WTC11 (cell line): ENCODE measurements around the gene AATK. TPM values are rescaled to one million over a fixed set of nuclear protein-coding genes. Genes with fewer than 3 reads are reported as not detected.

ENCODE experiments used
- ATAC-seq: fragments of 200-7000 bp; cut with Tn5 transposase; 2 replicates; pipeline ENCODE4 v1.10.0; 2021; ENCODE audit warnings: mild to moderate bottlenecking, moderate library complexity
- CTCF ChIA-PET: fragments of 300-600 bp; sonication (Branson Sonifier 250); formaldehyde crosslinking; loops from one replicate; lab custom pipeline; 2021; ENCODE audit warnings: antibody characterized with exemption; lab: Charles Lee
- POLR2A ChIA-PET: fragments of 350-600 bp; sonication (Branson Sonifier 250); formaldehyde crosslinking; loops from one replicate; lab custom pipeline; 2021; ENCODE audit warnings: antibody characterized with exemption; lab: Charles Lee
- DNase-seq: peaks from one replicate; pipeline ENCODE4 v3.0.0; 2021; ENCODE audit warnings: low spot score
- H3K27ac Mint-ChIP-seq: 2 replicates; pipeline ENCODE4 v1.8.0; 2021; ENCODE audit warnings: mixed read lengths
- H3K27me3 Mint-ChIP-seq: 2 replicates; pipeline ENCODE4 v1.8.0; 2021; ENCODE audit warnings: low read depth, mild to moderate bottlenecking, moderate library complexity, mixed read lengths
- H3K36me3 Mint-ChIP-seq: 2 replicates; pipeline ENCODE4 v1.8.0; 2021; ENCODE audit warnings: mixed read lengths
- H3K4me1 Mint-ChIP-seq: 2 replicates; pipeline ENCODE4 v1.8.0; 2022; ENCODE audit warnings: mixed read lengths
- H3K4me3 Mint-ChIP-seq: 2 replicates; pipeline ENCODE4 v1.8.0; 2021; ENCODE audit warnings: mild to moderate bottlenecking, moderate library complexity, mixed read lengths
- H3K9me3 Mint-ChIP-seq: 2 replicates; pipeline ENCODE4 v1.8.0; 2021; ENCODE audit warnings: mixed read lengths
- CBFB ChIP-seq: sonication (generic); formaldehyde crosslinking; IDR thresholded peaks from 2 replicates; pipeline ENCODE4 v1.8.1; 2022; ENCODE audit warnings: mild to moderate bottlenecking, low read depth, missing genetic modification reagents
- ESRRA ChIP-seq: sonication (generic); formaldehyde crosslinking; IDR thresholded peaks from 2 replicates; pipeline ENCODE4 v1.8.1; 2022; ENCODE audit warnings: mild to moderate bottlenecking, missing genetic modification reagents, borderline replicate concordance
- IRF2 ChIP-seq: sonication (generic); formaldehyde crosslinking; IDR thresholded peaks from 2 replicates; pipeline ENCODE4 v1.8.0; 2022; ENCODE audit warnings: low read depth, missing genetic modification reagents, borderline replicate concordance
- NFE2L1 ChIP-seq: sonication (generic); formaldehyde crosslinking; IDR thresholded peaks from 2 replicates; pipeline ENCODE4 v1.8.1; 2023; ENCODE audit warnings: missing genetic modification reagents
- NR3C1 ChIP-seq: sonication (generic); formaldehyde crosslinking; conservative IDR thresholded peaks from 2 replicates; pipeline ENCODE4 v1.8.1; 2023; ENCODE audit warnings: low read depth, mild to moderate bottlenecking, missing genetic modification reagents
- RORB ChIP-seq: fragments of 250-450 bp; sonication (Bioruptor Pico); IDR thresholded peaks from 2 replicates; pipeline ENCODE4 v1.9.0; 2021; ENCODE audit warnings: mild to moderate bottlenecking
- SP1 ChIP-seq: sonication (generic); formaldehyde crosslinking; conservative IDR thresholded peaks from 2 replicates; pipeline ENCODE4 v1.8.1; 2022; ENCODE audit warnings: missing genetic modification reagents
- TCF7 ChIP-seq: sonication (generic); formaldehyde crosslinking; IDR thresholded peaks from 2 replicates; pipeline ENCODE4 v1.8.0; 2022; ENCODE audit warnings: mild to moderate bottlenecking, low read depth, missing genetic modification reagents, moderate library complexity
- ZNF219 ChIP-seq: sonication (generic); formaldehyde crosslinking; IDR thresholded peaks from 2 replicates; pipeline ENCODE4 v1.8.0; 2023; ENCODE audit warnings: missing genetic modification reagents, mild to moderate bottlenecking, borderline replicate concordance
- ZNF232 ChIP-seq: sonication (generic); formaldehyde crosslinking; IDR thresholded peaks from 2 replicates; pipeline ENCODE4 v1.8.0; 2022; ENCODE audit warnings: mild to moderate bottlenecking, missing genetic modification reagents
- ZNF671 ChIP-seq: fragments of 250-450 bp; sonication (Bioruptor Pico); IDR thresholded peaks from 2 replicates; pipeline ENCODE4 v1.8.0; 2021; ENCODE audit warnings: mild to moderate bottlenecking
- total RNA-seq: library from RNA; stranded (reverse); gene quantifications from 3 replicates; pipeline ENCODE4 v1.2.3, GENCODE V29; 2021
- TF ChIP-seq, protein P1 (sequence below): sonication (generic); formaldehyde crosslinking; IDR thresholded peaks from 2 replicates; pipeline ENCODE4 v1.8.1; 2023; ENCODE audit warnings: mild to moderate bottlenecking, missing genetic modification reagents, moderate library complexity
- TF ChIP-seq, protein P2 (sequence below): sonication (generic); formaldehyde crosslinking; IDR thresholded peaks from 2 replicates; pipeline ENCODE4 v1.8.0; 2023; ENCODE audit warnings: missing genetic modification reagents
- TF ChIP-seq, protein P3 (sequence below): sonication (generic); formaldehyde crosslinking; IDR thresholded peaks from 2 replicates; pipeline ENCODE4 v1.8.1; 2023; ENCODE audit warnings: mild to moderate bottlenecking, moderate library complexity, missing genetic modification reagents
- TF ChIP-seq, protein P4 (sequence below): fragments of 250-450 bp; sonication (Bioruptor Pico); IDR thresholded peaks from 2 replicates; pipeline ENCODE4 v1.8.0; 2021; ENCODE audit warnings: mild to moderate bottlenecking
- TF ChIP-seq, protein P5 (sequence below): fragments of 200-600 bp; IDR thresholded peaks from 2 replicates; pipeline ENCODE4 v1.8.0; 2022; ENCODE audit warnings: antibody characterized with exemption
- TF ChIP-seq, protein P6 (sequence below): sonication (generic); formaldehyde crosslinking; IDR thresholded peaks from 2 replicates; pipeline ENCODE4 v1.8.0; 2022; ENCODE audit warnings: mild to moderate bottlenecking, missing genetic modification reagents

AATK gene
- total RNA-seq, 1 experiment from 2014 or later = 2.9 TPM

DNA sequence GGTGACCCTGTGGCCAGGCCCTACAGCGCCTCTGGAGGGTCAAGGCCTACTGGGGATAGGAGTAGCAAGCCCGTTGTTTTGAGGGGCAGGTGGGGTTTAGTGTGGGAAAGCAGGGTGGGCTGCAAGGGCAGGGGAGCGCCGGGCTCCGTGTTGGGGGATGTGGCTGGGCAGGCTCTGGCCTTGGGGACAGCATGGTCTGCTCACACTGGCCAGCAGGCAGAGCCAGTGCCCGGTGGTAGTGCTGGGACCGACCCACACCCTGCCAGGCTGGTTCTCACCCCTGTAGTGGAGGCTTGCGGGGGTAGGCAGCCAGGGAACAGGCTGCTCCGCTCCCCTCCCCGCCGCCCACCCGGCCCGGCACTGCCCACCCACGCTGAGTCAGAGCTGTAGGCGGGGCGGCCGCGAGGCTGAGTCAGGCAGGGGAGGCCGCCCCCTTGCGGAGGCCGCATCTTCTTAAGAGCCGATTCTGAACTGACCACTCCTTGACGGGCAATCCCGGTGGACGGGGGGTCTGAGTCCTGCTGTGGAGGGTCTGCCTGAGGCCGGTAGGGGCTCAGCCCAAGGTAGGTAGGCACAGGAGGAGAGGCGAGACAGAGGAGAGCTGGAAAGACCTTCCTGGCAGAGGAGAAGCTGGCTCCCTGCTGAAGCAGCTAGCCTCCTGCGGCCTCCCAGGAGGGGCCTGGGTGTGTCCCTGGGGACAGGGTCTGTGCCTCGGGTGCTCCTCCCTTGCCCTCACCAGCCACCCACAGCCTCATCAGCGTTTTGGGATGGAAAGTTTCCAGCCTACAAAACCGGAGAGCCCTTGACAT, 68.7 kb downstream of the AATK start:
- Mint-ChIP-seq H3K27me3 (no peaks in the 10 kb centered on the region), H3K4me3 (no peak overlapping the region), H3K4me1 (peaks cover 18% of the 10 kb centered on the region), H3K36me3 (no peaks in the 10 kb centered on the region), H3K27ac (no peak overlapping the region), H3K9me3 (no peaks in the 10 kb centered on the region)
- ATAC-seq = peak; percentile 6; the same call in 1 of the 2 replicates
- CTCF ChIA-PET = interaction anchor here (0.6 to 4.5 kb wide), 34 partner anchors 9 to 1029 kb away, joined by 3 to 32 read pairs (median 4); partner anchors contain the start of genes BAIAP2, CEP131, NDUFAF8 and TEPSIN
- POLR2A ChIA-PET = interaction anchor here (0.5 to 0.6 kb wide), 2 partner anchors 310 to 388 kb away, joined by 3 read pairs; no protein-coding TSS in a partner anchor
- DNase-seq = peak; percentile 67
- TF ChIP-seq, protein P1, sequence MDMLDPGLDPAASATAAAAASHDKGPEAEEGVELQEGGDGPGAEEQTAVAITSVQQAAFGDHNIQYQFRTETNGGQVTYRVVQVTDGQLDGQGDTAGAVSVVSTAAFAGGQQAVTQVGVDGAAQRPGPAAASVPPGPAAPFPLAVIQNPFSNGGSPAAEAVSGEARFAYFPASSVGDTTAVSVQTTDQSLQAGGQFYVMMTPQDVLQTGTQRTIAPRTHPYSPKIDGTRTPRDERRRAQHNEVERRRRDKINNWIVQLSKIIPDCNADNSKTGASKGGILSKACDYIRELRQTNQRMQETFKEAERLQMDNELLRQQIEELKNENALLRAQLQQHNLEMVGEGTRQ (CRISPR knock-in tag) = no peak
- TF ChIP-seq, protein P2, sequence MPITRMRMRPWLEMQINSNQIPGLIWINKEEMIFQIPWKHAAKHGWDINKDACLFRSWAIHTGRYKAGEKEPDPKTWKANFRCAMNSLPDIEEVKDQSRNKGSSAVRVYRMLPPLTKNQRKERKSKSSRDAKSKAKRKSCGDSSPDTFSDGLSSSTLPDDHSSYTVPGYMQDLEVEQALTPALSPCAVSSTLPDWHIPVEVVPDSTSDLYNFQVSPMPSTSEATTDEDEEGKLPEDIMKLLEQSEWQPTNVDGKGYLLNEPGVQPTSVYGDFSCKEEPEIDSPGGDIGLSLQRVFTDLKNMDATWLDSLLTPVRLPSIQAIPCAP (CRISPR knock-in tag) = no peak
- TF ChIP-seq NR3C1 (CRISPR knock-in tag) (no peak), TCF7 (no peak), RORB (CRISPR knock-in tag) (no peak), SP1 (CRISPR knock-in tag) (0 out of 2 replicates have a peak, but pooled peaks have one; percentile 40), NFE2L1 (CRISPR knock-in tag) (0 out of 2 replicates have a peak, but pooled peaks have one; percentile 19), ZNF232 (CRISPR knock-in tag) (no peak), IRF2 (CRISPR knock-in tag) (no peak)
- TF ChIP-seq, protein P3, sequence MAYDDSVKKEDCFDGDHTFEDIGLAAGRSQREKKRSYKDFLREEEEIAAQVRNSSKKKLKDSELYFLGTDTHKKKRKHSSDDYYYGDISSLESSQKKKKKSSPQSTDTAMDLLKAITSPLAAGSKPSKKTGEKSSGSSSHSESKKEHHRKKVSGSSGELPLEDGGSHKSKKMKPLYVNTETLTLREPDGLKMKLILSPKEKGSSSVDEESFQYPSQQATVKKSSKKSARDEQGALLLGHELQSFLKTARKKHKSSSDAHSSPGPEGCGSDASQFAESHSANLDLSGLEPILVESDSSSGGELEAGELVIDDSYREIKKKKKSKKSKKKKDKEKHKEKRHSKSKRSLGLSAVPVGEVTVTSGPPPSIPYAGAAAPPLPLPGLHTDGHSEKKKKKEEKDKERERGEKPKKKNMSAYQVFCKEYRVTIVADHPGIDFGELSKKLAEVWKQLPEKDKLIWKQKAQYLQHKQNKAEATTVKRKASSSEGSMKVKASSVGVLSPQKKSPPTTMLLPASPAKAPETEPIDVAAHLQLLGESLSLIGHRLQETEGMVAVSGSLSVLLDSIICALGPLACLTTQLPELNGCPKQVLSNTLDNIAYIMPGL = no peak
- TF ChIP-seq, protein P4, sequence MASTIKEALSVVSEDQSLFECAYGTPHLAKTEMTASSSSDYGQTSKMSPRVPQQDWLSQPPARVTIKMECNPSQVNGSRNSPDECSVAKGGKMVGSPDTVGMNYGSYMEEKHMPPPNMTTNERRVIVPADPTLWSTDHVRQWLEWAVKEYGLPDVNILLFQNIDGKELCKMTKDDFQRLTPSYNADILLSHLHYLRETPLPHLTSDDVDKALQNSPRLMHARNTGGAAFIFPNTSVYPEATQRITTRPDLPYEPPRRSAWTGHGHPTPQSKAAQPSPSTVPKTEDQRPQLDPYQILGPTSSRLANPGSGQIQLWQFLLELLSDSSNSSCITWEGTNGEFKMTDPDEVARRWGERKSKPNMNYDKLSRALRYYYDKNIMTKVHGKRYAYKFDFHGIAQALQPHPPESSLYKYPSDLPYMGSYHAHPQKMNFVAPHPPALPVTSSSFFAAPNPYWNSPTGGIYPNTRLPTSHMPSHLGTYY (CRISPR knock-in tag) = no peak
- TF ChIP-seq, protein P5, sequence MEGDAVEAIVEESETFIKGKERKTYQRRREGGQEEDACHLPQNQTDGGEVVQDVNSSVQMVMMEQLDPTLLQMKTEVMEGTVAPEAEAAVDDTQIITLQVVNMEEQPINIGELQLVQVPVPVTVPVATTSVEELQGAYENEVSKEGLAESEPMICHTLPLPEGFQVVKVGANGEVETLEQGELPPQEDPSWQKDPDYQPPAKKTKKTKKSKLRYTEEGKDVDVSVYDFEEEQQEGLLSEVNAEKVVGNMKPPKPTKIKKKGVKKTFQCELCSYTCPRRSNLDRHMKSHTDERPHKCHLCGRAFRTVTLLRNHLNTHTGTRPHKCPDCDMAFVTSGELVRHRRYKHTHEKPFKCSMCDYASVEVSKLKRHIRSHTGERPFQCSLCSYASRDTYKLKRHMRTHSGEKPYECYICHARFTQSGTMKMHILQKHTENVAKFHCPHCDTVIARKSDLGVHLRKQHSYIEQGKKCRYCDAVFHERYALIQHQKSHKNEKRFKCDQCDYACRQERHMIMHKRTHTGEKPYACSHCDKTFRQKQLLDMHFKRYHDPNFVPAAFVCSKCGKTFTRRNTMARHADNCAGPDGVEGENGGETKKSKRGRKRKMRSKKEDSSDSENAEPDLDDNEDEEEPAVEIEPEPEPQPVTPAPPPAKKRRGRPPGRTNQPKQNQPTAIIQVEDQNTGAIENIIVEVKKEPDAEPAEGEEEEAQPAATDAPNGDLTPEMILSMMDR = peak; percentile 38; the same call in 1 of the 2 replicates

DNA sequence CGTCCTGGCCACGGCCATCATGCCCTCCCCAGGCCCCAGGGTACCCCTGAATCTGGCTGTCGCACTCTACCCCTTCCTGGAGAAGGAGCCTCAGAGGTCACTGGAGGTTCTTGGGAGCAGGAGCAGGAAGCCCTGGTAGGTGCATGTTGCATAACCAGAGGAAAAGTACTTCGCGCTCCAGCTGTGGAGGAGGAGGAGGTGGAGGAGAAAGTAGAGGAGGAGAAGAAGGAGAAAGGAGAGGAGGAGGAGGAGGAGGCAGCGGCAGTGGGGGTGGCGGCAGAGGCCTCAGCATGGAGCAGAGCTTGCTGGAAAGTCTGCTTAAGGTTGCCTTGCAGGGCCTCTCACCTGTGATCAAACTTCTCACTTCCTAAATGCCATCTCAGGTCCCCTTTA, 69.3 kb downstream of the AATK start:
- no peak overlapping the region for H3K4me3 Mint-ChIP-seq

More for the DNA sequence above, 69.3 kb downstream of the AATK start:
- DNase-seq = no peak
- Mint-ChIP-seq H3K9me3 (no peaks in the 10 kb centered on the region), H3K27ac (0 out of 2 replicates have a peak overlapping the region, but pooled peaks have one; percentile 32), H3K4me1 (peaks cover 18% of the 10 kb centered on the region), H3K27me3 (no peaks in the 10 kb centered on the region), H3K36me3 (no peaks in the 10 kb centered on the region)
- ChIA-PET CTCF (interaction anchor here (0.6 to 4.5 kb wide), 29 partner anchors 9 to 1030 kb away, joined by 3 to 32 read pairs (median 4); partner anchors contain the start of genes BAIAP2, CEP131, NDUFAF8 and TEPSIN), POLR2A (no interaction called here)
- TF ChIP-seq ZNF671 (no peak), CBFB (no peak), ESRRA (CRISPR knock-in tag) (no peak), ZNF219 (CRISPR knock-in tag) (no peak)
- TF ChIP-seq, protein P6, sequence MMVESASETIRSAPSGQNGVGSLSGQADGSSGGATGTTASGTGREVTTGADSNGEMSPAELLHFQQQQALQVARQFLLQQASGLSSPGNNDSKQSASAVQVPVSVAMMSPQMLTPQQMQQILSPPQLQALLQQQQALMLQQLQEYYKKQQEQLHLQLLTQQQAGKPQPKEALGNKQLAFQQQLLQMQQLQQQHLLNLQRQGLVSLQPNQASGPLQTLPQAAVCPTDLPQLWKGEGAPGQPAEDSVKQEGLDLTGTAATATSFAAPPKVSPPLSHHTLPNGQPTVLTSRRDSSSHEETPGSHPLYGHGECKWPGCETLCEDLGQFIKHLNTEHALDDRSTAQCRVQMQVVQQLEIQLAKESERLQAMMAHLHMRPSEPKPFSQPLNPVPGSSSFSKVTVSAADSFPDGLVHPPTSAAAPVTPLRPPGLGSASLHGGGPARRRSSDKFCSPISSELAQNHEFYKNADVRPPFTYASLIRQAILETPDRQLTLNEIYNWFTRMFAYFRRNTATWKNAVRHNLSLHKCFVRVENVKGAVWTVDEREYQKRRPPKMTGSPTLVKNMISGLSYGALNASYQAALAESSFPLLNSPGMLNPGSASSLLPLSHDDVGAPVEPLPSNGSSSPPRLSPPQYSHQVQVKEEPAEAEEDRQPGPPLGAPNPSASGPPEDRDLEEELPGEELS (CRISPR knock-in tag) = no peak
- no peak for ATAC-seq
